ENCODE measurements around the gene OR6B3. TPM values are rescaled to one million over a fixed set of nuclear protein-coding genes. Genes with fewer than 3 reads are reported as not detected.

The OR6B3 gene
- total and polyA plus RNA-seq, 2 of the 8 experiments (the other 6 are each of a cell fraction or from before 2014, with no cell fraction given): not detected

- H4K8ac ChIP-seq (ENCODE audit: extremely low read depth, insufficient read depth, low read length): peak overlapping the region; percentile 84; the same call in 1 of the 2 replicates
- no peak overlapping the region for H3K23ac ChIP-seq (ENCODE audit: insufficient read length)
- no peaks in the 10 kb centered on the region for H3K23me2 ChIP-seq (ENCODE audit: low read depth, low read length)
- no peak overlapping the region for H4K91ac ChIP-seq (replicated peaks; ENCODE audit: insufficient read length, low read length)
- H3K14ac ChIP-seq (ENCODE audit: insufficient read length): no peak overlapping the region
- H2BK120ac ChIP-seq (replicated peaks; ENCODE audit: low read depth, low read length): no peak overlapping the region
- ChIA-PET POLR2A (ENCODE audit: partially characterized antibody) (no interaction called here), CTCF (ENCODE audit: partially characterized antibody) (no interaction called here)
- no peak overlapping the region for H3K4me2 ChIP-seq (ENCODE audit: insufficient read depth in 1 of 2, low read depth in 2 of 2, low read length in 2 of 2)
- DNase-seq (ENCODE audit: low read depth in 1 of 2, low spot score in 2 of 2) (no peak), FAIRE-seq (no peak)
- H3K4ac ChIP-seq (replicated peaks; ENCODE audit: insufficient read length, low read depth, low read length): no peak overlapping the region
- H3K18ac ChIP-seq (ENCODE audit: extremely low read depth, low read length): no peak overlapping the region
- H3K79me2 ChIP-seq (ENCODE audit: control insufficient read depth in 1 of 2, insufficient read depth in 2 of 2, low read length in 2 of 2): no peaks in the 10 kb centered on the region
- no peak overlapping the region for H2BK15ac ChIP-seq (ENCODE audit: low read length)
- H2BK12ac ChIP-seq (ENCODE audit: low read depth, low read length): no peak overlapping the region; the same call in 1 of the 2 replicates
- H3K4me3 ChIP-seq (ENCODE audit: extremely low read depth in 1 of 4, insufficient read depth in 2 of 4, low read depth in 3 of 4, low read length in 4 of 4): no peak overlapping the region
- no peaks in the 10 kb centered on the region for H3K36me3 ChIP-seq (ENCODE audit: control insufficient read depth in 2 of 4, insufficient read depth in 4 of 4, low read length in 3 of 4)
- H3K9ac ChIP-seq (replicated peaks in 1 of 4; ENCODE audit: extremely low read depth in 1 of 4, low read depth in 3 of 4, low read length in 3 of 4): no peak overlapping the region; a peak in 1 of 7 replicates
- H3K27me3 ChIP-seq (replicated peaks in 1 of 4; ENCODE audit: control insufficient read depth in 3 of 4, extremely low read depth in 1 of 4, insufficient read depth in 3 of 4, low read length in 3 of 4): no peaks in the 10 kb centered on the region; a peak in 1 of 7 replicates
- no peaks in the 10 kb centered on the region for H3K79me1 ChIP-seq (ENCODE audit: low read depth, low read length)
- H3K4me1 ChIP-seq (replicated peaks in 1 of 4; ENCODE audit: control insufficient read depth in 3 of 4, insufficient read depth in 4 of 4, low read length in 3 of 4): no peaks in the 10 kb centered on the region
- no peak overlapping the region for H2AK5ac ChIP-seq (ENCODE audit: low read depth, low read length)
- H4K20me1 ChIP-seq (replicated peaks in 1 of 2; ENCODE audit: control insufficient read depth in 1 of 2, insufficient read depth in 2 of 2, low read length in 2 of 2): no peaks in the 10 kb centered on the region
- peaks cover 5 to 8% of the 10 kb centered on the region in 2 experiments; a peak in 2 of 4 replicates for H3K9me3 ChIP-seq (ENCODE audit: insufficient read depth in 2 of 2, low read depth in 1 of 2, low read length in 1 of 2)
- H3K56ac ChIP-seq (replicated peaks; ENCODE audit: insufficient read length, low read depth, low read length): no peak overlapping the region
- WGBS, 2 experiments (ENCODE audit: extremely low coverage in 1 of 2, insufficient coverage in 1 of 2, insufficient read length in 1 of 2, insufficient replicate concordance in 2 of 2, low coverage in 1 of 2, low lambda C conversion rate in 2 of 2, missing lambda C conversion rate in 1 of 2): 83% methylated on average over 5 of the region's 5 CpGs; no CpG with 5 or more reads in 1 of the 2 experiments
- no peak overlapping the region for H4K5ac ChIP-seq (ENCODE audit: insufficient read length, low read depth, low read length)
- H2BK5ac ChIP-seq (ENCODE audit: low read depth, low read length): no peak overlapping the region
- peak overlapping the region; percentile 36; the same call in 1 of the 2 replicates for H2AFZ ChIP-seq (ENCODE audit: low read length)
- no peak overlapping the region for H3K27ac ChIP-seq (ENCODE audit: low read depth, low read length)
- H2BK20ac ChIP-seq (ENCODE audit: low read length): no peak overlapping the region
- TF ChIP-seq NRF1 (IDR thresholded peaks at IDR 0.05; ENCODE audit: low read depth, low read length) (no peak), POU5F1 (IDR thresholded peaks at IDR 0.05; ENCODE audit: low read depth, low read length) (no peak), CTCF (IDR thresholded peaks at IDR 0.05; ENCODE audit: control extremely low read depth in 1 of 3, insufficient read depth in 1 of 3, low read depth in 1 of 3, low read length in 3 of 3) (no peak), TAF1 (IDR thresholded peaks at IDR 0.05; ENCODE audit: low read depth, low read length) (no peak), KDM4A (IDR thresholded peaks at IDR 0.05; ENCODE audit: low read depth, low read length, severe bottlenecking) (no peak), SP2 (IDR thresholded peaks at IDR 0.05; ENCODE audit: low read length) (no peak), GABPA (IDR thresholded peaks at IDR 0.05; ENCODE audit: borderline replicate concordance, insufficient read depth, low read length) (no peak), YY1 (IDR thresholded peaks at IDR 0.05; ENCODE audit: low read depth, low read length) (no peak), BRCA1 (IDR thresholded peaks at IDR 0.05; ENCODE audit: low read depth, low read length) (no peak), BACH1 (IDR thresholded peaks at IDR 0.05; ENCODE audit: low read length) (no peak), EGR1 (IDR thresholded peaks at IDR 0.05; ENCODE audit: borderline replicate concordance, low read depth, low read length) (no peak), RFX5 (IDR thresholded peaks at IDR 0.05; ENCODE audit: borderline replicate concordance, low read depth, low read length) (no peak)
- TF ChIP-seq, protein P1, sequence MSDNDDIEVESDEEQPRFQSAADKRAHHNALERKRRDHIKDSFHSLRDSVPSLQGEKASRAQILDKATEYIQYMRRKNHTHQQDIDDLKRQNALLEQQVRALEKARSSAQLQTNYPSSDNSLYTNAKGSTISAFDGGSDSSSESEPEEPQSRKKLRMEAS (IDR thresholded peaks at IDR 0.05): no peak
These were observed 36.0 kb upstream of the OR6B3 start for GRCh38 chr2:240089306-240089705.
